GM19395 (cell line): ENCODE results near the gene ASPHD1.
"Not testable (repeated sequence)": the region's sequence is repeated elsewhere in the genome, so short reads cannot be mapped to it uniquely, and the experiment has no call there.

Source experiments
- ATAC-seq: cut with Tn5 transposase; IDR thresholded peaks from one replicate; pipeline ENCODE4 v1.9.1; 2021; ENCODE audit warnings: mild to moderate bottlenecking, moderate library complexity; ENCODE audit not compliant: unreplicated experiment

ASPHD1 gene

GRCh38 chr16:29906520-29907244 lies 6.4 kb downstream of the ASPHD1 start:
- no peak for ATAC-seq

GRCh38 chr16:29907973-29908372 lies 7.7 kb downstream of the ASPHD1 start:
- ATAC-seq = no peak

GRCh38 chr16:29908719-29909220 lies 8.5 kb downstream of the ASPHD1 start:
- ATAC-seq = no peak

GRCh38 chr16:29909391-29909790 lies 9.1 kb downstream of the ASPHD1 start:
- ATAC-seq = no peak

- not testable (repeated sequence) for ATAC-seq
Measured at GRCh38 chr16:29909851-29910250, 9.6 kb downstream of the ASPHD1 start.

GRCh38 chr16:29910819-29911675 lies 10.8 kb downstream of the ASPHD1 start:
- no peak for ATAC-seq

- no peak for ATAC-seq
Measured at GRCh38 chr16:29911676-29912010, 11.4 kb downstream of the ASPHD1 start.

GRCh38 chr16:29912087-29912486 lies 11.8 kb downstream of the ASPHD1 start:
- ATAC-seq = no peak

GRCh38 chr16:29913514-29913913 lies 13.2 kb downstream of the ASPHD1 start:
- ATAC-seq = no peak

GRCh38 chr16:29915590-29916247 lies 15.4 kb downstream of the ASPHD1 start:
- ATAC-seq = no peak

- ATAC-seq = no peak
Measured at GRCh38 chr16:29916979-29917378, 16.7 kb downstream of the ASPHD1 start.

GRCh38 chr16:29920288-29921033 lies 20.2 kb downstream of the ASPHD1 start:
- no peak for ATAC-seq

- no peak for ATAC-seq
Measured at GRCh38 chr16:29921034-29921385, 20.7 kb downstream of the ASPHD1 start.

- ATAC-seq = no peak
Measured at GRCh38 chr16:29922326-29922725, 22.0 kb downstream of the ASPHD1 start.

GRCh38 chr16:29922986-29923501 lies 22.8 kb downstream of the ASPHD1 start:
- ATAC-seq = no peak

- no peak for ATAC-seq
Measured at GRCh38 chr16:29925105-29925756, 24.9 kb downstream of the ASPHD1 start.

GRCh38 chr16:29925781-29926710 lies 25.8 kb downstream of the ASPHD1 start, which contains the start of gene KCTD13:
Gene KCTD13, minus strand, starts transcription at chr16:29926226. Its CDS starts 193 bp downstream, at chr16:29926033.
- peak; percentile 75 for ATAC-seq

- no peak for ATAC-seq
Measured at GRCh38 chr16:29926711-29927052, 26.4 kb downstream of the ASPHD1 start.
